Embryonic facial prominence (tissue), 1 donor: ENCODE data around the gene GAP43.
A peak's percentile ranks its signal among the peaks of the same experiment; 100 is the strongest.

Source experiments
- DNase-seq: peaks from one replicate; pipeline ENCODE4 v3.0.0-alpha.2; 2016; ENCODE audit errors: extremely low spot score

Gene GAP43

DNA sequence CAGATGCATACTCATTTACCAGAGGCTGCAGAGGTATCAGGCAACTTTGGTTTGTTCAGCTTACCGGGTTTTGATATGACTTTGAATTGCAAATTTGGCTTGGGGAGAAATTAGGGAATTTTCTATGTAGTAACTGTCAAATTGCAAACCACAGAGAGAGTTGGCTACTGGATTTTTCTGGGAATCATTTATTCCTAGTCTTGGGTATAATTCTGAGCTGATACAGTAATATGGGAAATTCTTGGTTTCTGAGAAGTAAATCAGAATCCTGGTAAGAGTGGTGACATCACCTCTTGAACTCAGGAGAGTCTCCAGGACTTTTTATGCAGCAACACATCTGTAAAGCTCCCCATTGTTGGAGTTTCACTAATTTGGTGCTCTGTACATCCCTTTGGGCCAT, 39.0 kb downstream of the GAP43 start:
- DNase-seq: no peak

DNA sequence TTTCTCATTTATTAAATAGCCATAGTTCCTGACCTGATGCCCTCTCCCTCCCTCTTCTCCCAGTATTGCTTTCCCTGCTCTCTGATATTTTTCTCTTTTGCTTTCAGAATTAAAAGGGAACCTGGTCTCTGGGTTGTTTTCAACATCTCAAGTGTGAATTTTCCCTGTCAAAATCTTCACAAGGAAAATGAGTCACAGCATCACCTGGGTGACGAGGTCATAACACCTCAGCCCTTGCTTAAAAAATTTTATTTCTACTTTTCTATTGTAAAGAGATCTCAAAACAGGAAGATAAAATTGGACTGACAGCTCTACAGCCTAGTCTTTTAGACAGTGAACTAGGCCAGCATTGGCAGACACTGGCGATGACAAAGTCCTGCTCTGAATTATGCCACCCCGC, 40.1 kb downstream of the GAP43 start:
- DNase-seq: no peak

DNA sequence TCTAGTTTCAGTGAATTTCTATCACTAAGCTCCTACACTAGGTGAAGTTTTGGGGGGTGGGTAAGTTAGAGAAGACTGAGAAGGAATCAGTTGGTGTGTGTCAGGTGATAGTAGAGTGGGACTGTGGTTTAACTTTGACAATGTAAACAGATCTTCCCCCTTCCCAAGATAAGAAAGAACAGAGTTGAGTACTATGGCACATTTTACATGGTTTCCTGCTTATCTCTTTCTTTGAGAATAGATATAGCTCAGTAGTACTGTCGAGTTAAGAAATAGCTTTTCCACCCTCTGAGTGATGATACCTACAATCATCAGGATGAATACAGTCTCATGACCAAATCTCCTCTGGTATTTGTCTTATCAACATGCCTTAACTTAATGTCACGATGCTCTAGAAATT, 42.8 kb downstream of the GAP43 start:
- DNase-seq: no peak

DNA sequence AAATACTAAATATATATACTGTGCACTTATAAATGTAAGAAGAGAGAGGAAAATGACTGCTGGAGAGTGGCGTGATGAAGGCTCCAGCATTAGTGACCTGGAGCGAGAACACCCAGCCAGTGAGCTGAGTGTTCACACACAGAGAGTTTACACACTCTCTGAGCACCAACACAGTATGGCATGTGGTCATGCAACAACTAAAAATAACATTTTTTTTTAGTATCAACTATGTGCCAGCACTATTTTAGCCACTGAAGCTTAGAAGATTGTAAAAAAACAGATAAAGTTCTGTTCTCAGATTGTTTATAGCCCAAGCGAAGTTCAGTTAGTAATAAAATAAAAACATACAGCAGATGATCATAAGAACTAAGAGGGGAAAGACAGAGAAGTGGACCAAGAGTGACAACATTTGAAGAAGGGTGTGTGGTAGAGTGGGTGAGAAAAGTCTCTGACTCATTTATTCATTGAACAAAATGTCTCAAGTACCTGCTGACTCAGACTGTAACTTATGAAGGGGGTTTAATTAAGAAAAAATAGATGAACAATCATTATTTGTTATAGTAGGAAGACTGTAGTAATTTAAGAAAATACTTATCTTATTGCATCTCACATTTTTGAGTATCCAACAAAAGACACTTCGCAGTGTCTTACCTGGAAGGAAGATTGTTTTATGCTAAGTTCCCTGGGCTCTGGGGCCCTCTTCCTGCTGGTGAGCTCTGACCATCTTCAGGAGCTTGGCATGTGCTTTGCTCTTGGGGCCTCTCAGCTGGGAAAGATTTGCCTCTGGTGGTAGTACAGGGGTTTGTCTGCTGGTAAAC, 43.8 kb downstream of the GAP43 start:
- DNase-seq: no peak

DNA sequence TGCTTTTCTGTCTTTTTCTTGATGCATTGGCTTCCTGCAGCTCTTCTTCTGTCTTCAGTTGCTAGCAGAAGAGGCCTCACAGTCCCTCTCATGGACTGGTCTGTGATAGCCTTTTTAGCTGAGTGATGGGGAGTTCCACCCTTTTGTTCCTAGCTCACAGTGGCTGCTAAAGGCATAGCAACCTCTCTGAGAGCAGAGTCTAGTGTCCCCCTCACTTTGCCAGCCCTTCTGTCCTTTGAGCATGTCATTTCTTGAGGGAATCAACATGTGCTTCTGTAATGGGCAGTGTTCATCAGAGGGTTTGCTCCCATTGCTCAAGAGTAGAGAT, 44.4 kb downstream of the GAP43 start:
- DNase-seq: no peak

DNA sequence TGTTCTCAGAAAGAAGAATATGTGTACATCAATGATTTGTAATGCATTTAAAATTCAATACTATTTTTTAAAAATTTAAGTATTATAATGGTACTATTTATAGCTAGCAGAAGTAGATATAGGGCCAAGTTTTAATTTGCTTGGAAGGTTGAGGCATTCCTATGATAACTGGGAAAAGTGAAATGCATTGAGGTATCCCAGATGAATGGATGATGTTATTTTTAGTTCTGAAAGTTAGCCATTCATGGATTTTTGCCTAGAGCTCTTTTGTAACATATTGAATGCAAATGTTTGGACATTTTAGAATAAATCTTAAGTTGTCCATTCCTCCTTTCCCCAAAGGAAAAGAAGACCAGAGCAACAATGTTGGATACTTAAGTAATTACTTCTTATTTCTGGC, 47.6 kb downstream of the GAP43 start:
- no peak for DNase-seq

DNA sequence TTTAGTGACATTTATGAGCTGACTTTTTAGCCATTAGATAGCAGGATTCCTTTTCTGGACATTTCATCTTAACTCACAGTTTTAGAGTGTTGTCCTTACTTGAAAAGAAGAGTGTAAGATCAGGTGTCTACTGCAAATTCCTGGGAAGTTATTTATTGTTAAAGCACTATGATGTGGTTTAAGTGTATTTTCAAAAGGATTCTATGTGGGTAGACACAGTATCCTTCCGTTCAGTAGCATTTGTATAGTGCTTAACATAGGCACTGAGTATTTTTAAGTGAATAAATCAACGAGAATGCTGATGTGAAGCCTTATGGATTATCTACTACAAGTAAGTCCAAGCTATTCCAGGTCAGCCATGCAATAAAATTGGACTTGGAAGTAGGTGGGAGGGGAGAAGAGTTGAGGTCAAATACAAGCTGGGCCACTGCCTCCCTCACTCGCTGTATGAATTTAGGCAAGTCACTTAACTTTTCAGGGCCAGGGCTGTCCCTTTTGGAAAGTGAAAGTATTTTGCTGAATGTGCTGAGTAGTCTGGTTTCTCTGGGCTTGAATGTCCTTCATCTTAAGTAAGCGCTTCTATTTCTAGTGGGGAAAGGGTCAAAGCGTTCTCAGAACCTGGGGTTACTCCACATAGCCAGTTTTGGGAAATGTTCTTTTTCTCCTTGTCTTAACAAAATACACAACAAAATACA, 48.6 kb downstream of the GAP43 start:
- DNase-seq: no peak

DNA sequence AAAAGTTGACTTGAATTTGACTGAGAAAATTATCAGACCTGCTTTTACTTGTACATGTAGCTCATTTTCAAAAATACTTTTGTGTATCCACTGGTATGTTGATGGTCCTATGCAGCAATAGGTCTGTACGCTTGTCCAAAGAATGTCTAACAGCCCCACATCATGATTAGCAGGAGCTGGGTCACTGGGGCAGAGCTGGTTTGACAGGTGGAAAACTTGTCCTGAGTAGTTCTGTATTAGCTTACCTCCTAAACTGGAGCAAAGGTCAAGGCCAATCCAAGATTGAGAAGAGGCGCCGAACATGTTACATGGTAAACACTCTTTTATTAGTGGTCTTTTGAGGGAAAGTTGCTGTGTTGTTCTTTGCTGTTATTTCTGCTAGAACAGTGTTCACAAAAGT, 50.6 kb downstream of the GAP43 start:
- DNase-seq: no peak

DNA sequence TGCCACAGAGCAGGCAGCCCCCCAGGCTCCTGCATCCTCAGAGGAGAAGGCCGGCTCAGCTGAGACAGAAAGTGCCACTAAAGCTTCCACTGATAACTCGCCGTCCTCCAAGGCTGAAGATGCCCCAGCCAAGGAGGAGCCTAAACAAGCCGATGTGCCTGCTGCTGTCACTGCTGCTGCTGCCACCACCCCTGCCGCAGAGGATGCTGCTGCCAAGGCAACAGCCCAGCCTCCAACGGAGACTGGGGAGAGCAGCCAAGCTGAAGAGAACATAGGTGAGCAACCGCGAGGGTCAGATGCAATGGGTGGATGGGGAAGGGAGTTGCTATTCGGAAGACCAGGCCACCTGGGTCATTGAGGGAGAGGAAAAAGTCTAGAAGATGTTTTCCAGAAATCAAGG, 53.0 kb downstream of the GAP43 start:
- DNase-seq: no peak

DNA sequence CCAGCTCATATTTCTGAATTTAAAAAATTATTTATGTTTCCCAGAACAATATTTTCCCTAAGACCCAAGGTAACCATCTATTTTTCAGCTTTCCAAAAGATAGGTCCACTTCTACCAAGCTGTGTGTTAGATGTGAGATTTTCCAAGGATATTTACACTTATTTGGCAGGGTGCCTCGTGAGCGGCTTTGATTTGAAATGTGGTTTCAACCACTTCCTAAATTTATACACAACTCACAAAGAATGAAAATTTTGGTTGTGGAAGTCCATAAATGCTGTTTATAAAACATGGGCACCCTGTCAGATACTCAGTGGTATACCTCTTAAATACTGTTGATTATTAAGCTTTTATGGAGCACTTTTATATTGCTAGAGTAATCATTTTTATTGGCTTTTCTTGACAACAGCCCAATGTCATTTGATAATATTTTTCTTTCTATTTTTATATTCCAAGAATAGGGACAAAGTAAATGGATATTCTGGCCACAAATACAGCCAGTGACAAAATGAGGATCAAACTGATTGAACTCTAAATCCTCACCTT, 57.6 kb downstream of the GAP43 start:
- no peak for DNase-seq

DNA sequence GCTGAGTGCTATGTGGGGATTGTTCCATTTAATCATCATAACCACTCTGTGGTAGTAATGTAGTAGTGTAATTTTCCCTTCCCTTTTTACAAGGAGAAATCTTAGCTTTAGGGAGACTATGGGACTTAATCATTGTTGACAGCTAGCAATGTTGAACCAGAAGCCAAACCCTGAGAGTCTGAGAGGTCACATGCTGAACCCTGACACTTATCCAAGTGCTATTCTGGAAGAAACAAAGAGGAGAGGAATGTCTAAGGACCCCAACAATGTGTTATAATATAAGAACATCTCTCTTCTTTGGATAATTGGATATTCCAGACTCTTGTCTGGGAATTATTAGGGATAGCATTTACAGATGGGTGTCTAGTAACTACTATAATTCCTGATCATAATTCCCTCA, 58.4 kb downstream of the GAP43 start:
- DNase-seq: no peak

DNA sequence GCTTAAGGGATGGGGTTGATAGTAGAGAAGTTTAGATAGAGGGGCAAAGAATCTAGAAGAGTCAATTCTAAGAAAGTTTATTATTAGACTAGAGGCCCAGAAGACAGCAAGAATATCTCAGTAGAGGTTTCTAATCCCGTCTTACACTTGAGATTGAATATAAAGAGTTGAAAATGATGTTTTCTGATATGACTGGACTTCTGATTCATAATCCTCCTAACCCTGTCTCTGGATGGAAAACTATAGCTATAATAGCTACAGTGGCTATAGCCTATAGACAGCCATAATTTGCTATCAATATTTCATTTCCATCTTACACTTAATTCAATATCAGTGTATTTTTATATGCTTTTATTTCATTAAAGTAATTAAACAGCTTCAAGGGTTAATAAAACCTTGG, 60.0 kb downstream of the GAP43 start:
- no peak for DNase-seq

DNA sequence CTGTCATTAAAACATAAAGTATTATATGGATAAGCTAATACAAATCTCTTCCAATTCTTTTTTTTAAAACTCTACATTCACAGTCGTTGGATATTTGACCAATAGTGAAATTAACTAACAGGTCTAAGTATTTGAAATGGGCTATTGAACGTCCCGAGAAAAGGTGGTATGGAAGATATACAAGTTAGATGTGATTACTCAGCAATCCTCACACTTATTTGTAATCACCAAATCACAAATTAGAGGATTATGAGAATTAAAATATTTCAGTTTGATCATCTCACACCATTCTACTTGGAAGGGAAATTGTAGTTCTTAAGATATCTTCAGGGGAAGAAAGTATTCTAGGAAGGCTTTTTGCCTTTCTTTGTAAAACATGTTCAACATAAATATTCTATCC, 60.5 kb downstream of the GAP43 start:
- no peak for DNase-seq

DNA sequence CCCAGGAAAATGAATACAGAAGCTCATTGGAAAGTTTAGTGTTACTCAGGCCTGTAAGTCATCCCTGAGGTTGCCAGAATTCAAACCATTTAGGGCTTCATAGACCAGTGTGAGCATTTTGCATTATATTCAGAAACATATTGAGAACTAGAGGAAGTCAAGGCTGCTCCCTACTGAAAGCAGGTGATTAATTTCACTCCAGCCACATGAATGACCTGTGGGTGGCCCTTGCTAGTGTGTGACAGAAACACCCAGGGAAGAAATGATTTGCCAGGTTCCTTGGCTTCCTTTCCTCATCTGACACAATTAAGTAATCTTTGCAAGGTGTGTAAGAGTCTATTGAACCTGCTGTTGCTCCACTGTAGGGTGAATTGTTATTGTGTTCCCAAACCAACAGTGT, 61.8 kb downstream of the GAP43 start:
- DNase-seq: no peak

DNA sequence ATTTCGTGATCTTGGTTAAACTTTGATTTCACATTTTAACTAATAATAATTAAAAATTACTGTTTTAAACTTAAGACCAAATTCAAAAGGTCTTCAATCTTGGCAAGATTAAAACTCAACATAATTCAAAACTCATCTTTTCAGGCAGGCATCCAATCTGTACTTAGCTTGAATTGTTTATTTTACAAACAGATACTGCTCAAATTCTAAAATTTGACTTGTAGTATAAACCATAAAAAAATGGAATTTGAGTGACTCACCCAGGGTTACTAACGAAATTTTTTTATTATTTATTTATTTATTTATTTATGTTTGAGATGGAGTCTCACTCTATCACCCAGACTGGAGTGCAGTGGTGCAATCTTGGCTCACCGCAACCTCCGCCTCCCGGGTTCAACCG, 64.4 kb downstream of the GAP43 start:
- no peak for DNase-seq

DNA sequence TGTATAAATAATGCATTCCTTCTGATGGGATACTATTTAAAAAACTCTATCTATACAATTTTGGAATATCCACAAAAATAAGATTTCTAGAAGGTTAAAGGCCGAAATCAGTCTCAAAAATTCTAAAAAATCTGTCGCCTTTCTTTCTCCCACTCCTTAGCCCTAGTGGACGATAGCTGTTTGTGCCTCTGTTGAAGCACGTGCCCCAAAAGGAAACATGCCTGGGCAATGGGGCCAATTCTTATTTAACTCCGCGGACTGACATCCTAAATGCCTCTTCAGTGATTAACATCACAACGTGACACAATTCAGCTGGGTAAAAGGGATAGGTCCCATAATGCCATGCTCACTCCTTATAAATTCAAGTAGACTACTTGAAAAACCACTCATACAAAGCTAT, 65.1 kb downstream of the GAP43 start:
- DNase-seq: no peak

DNA sequence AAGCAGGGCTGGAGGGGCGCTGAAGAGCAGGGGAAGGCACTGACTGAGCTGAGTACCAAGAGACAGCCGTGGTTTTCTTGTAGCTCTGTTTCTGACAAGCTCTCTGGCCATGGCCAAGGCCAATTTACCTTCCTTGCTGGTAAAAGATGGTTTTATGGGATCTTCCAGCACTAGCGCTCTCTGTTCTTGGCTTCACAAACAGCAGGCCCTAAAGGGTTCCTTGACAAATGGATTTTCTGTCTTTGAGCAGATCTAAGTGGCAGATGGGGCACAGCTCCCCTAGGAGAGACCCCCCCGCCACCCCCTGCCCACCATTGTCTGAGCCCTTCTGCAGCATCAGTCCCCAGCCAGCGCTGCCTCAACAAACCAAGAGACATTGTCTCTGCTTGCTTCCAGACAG, 66.6 kb downstream of the GAP43 start:
- no peak for DNase-seq

DNA sequence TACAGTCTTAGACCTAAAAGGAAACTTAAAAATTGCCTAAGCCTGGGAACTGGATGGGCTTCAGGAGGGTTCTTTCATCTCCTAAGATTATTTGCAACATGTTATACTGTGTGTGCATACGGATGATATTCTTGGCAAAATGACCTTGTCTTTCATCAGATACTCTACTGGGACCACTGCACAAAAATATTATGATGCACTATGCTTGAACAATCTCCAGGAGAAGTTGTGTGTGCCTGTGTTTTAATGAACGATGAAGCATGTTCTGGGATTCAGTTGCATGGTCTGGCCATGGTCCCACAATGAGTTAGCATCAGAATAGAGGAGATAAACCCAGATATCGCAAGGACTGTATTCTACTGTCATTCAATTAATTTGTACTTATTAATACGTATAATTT, 68.7 kb downstream of the GAP43 start:
- DNase-seq: no peak

DNA sequence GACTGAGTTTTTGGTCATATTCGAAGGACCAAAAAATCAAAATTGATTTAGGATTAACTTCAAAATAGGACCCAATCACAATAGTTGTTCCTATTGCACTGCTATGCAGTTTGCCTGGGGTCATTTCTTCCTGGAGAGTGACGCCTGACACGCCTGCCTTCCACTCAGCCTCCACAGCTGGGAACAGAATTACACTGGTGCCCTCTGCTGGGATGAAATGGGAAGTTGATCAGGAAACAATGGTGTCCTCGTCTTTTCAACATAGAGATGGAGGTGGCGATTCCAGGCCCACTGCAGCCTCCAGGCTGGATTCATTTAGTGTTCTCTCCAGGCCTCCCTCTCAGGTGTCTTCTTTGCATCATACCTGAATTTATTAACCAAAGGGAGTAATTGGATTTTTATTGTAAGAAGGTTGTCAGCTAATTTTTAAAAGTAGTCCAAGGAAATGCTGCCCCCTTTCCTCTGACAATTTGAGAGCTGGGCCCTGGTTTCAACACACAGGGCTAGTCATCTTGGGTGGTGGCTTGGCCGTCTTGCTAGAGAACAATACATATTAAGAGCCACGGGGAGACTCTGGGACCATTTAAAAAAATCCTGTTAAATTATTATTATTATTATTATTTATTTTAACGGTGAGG, 69.7 kb downstream of the GAP43 start:
- DNase-seq: peak; percentile 37

DNA sequence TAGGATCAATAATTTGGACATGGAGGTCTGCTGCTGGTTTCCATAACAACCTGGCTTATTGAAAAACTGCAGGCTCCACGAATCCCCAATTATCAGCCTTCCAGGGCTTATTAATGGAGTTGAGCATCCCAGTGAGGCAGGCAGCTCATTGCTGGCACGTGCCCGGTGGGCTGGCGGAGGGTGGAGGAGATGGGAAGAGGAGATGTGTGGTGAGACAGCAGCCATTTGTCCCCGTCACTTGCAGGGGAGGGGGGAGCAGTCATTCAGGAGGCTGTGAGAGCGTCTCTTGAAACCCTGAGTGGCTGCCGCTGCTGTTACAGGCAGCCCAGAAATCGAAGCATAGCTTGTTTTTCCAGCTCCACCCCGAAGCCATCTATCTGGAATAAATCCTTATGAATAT, 70.6 kb downstream of the GAP43 start:
- no peak for DNase-seq

DNA sequence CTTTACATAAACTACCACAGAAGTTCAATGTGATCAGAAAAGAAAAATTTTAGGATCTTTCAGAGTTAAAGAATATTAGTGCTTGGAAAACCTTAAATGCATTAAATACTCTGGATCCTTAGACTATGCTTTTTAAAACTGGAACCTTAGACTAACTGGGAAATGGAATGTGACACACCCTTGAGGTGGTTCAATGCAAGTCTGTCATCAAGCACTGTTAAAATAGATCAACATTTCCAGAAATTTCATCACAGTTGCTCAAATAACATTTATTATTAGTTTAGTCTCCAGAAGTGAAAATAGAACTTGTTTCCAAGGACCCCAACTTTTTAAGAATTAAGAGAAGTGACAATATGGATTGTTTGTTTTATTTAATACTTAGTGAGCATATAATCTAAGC, 71.8 kb downstream of the GAP43 start:
- DNase-seq: no peak

DNA sequence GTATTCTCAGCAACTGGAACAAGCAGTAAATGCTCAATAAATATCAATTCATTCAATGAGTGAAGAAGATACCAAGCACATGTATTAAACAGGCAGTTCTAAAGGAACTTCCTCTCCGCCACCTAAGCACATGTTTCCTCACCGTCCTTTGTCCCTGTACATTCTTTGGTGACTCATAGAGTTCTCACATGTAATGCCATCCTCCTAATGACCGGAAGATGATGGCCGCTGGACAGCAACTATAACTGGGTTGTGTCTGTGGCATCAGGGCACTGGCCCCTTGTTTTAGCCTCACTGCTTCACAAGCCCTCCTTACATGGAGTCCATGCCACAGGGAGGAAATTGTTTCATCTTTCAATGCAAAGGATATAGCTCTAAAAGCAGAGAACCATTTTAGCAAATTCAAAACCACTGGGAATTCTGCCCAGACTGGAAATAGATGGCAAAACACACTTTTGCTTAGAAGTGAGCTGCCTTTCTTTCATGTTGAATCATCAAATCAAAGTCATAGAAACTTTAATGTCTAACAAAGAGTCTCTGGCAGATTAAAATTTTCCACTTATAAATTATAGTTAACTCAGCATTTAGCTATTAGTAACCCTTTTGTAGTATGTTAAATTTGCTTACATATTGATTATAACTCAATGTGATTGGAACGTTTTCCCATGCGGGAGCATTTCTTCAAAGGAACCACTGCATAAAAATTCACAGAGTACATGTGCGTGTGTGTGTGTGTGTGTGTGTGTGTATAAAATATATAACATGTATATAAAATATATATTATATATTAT, 74.1 kb downstream of the GAP43 start:
- no peak for DNase-seq
